Activated CD8-positive, alpha-beta memory T cell treated with anti-CD3 and anti-CD28 coated beads for 48 hours (primary cell): ENCODE results near the gene S100A9.
"Not testable (repeated sequence)": the region's sequence is repeated elsewhere in the genome, so short reads cannot be mapped to it uniquely, and the experiment has no call there.

Experiments
- DNase-seq, 3 experiments: peaks; one replicate each; pipeline ENCODE4 v3.0.0-alpha.2; 2020; ENCODE audit warnings: low read depth in 2 of 3, low spot score in 2 of 3

The S100A9 gene

DNA sequence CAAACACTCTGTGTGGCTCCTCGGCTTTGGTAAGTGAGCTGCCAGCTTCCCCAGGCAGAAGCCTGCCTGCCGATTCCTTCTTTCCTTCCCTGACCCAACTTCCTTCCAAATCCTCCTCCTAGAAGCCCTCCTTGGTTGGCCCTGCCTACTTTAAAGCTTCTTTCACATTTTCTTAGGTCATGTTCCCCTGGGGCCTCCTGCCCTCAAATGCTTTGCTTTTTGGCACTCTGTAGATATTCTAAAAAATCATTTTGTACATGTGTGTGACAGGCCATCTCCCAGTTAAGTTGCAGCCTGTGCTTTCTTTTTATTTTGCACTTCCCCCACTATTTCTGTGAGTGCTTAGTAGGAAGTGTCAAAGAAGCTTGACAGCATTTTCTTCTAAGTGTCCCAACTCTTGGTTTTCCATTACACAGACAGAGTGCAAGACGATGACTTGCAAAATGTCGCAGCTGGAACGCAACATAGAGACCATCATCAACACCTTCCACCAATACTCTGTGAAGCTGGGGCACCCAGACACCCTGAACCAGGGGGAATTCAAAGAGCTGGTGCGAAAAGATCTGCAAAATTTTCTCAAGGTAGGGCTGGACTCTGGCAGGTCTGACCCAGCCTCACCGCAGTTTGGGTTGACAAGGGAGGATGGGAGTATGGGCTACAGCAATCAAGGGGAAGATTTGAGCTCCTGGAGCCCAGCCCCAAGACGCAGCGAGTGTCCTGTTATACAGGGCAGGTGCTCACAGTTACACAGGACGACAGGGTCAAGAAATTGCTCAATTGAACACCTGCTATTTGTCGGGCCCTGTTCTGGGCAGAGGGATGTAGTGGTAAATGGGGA, at the start of gene S100A9:
Gene S100A9 (plus strand): TSS at position 2 of the 838 bp plus-strand sequence. CDS start 430 bp downstream, at position 432.
- no peak for DNase-seq

DNA sequence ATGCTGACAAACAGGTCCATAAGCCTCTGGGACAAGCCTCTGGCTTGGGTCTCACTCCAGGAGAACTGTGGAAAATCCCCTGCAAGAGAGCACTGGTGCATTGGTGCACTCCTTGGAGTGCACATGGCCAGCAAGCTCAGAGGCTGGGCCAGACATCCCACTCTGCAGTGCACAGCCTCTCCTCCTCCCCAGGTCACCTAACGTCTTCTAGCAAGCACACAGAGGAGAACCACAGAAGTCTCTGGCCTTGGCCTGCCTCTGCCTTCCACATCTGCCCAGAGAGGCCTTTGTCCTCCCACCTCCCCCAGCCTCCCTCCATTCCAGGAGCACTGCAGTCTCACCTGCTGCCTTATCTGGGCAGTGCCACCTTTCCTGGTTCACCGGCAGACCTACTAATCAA, 49.1 kb upstream of the S100A9 start:
- DNase-seq, result no peak

DNA sequence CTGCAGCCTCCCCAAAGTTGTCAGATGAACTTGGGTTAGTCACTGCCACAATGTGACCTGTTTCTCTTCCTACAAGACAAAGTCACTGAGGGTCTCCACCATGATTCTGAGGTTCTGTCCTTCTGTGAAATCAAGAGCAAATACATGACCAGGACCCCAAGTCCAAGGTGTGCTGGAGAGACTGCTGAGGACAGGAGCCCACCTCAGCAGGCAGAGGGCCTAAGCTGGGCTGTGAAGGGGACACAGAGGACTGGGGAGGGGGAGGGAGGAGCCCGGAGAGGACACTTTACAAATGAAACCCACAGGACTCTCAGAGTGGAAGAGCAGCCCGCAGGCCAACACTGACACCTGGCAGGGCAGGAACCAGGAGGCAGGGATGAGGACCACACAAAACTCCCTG, 48.2 kb upstream of the S100A9 start:
- no peak for DNase-seq

DNA sequence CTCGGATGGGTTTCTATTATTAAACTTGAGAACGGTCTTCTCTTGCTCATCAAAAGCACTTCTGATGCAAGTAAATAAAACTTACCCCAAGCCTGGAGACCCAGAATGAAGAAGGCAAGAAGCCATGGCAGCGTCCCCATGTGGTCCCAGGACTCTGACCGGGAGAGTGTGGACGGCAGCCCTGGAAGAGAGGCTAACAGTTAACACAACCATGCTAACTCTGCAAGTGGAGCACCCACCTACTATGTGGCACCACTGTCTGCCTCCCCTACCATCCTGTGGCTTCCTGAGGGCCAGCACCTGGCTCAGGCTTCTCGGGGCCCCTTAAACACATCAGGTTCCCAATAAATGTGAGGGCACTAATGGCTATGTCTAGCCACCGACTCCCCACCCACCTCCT, 47.1 kb upstream of the S100A9 start:
- DNase-seq, result no peak

DNA sequence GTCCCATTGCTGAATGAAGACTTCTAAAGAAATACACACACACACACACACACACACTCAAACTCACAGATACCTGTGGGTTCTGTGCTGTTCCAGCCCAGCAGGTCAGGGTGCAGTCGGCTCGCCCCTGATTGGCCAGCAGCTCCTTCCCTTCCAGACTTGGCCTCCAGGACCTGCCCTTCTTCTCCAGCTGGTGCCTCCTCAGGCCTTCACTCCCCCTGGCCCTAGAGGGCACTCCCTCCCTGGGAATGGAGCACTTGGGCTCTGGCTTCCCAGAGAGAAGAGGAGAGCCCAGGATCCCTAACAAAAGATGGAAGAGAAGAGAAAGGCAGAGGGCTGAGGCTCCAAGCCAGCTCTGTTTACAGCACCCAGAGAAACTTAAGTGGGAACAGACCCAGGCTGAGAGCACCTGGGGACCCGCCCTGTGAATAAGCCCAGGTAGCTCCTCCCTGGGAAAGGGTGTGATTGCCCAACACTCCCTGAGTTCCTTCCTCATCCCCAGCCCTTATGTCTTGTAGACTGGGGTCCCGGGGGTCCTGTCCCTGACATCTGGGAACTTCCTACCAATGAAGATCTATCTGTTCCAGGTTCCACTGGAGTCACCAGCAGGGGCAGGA, 45.0 kb upstream of the S100A9 start, which contains the start of gene PGLYRP3:
Gene PGLYRP3 (minus strand): TSS at position 383 of the 617 bp plus-strand sequence. CDS start 2,287 bp downstream, outside the sequence.
- no peak for DNase-seq

DNA sequence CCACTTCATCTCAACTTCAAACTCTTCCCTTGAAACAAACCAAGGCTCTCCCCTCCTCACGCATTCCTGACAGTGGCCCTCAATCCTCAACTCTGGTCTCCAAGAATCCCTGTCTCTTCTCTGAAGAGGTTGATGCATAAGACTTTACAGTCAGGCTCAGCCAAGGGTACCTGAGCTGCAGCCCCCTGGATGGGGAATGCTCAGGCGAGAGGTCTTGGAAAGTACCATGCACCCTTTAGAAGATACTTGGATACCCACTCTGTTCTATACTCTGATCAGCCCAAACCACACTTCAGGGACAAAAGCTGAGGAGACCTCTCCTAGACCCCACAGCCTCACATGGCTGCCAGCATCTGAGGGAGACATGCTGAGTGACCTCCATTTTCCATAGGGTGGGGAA, 44.4 kb upstream of the S100A9 start:
- no peak for DNase-seq

DNA sequence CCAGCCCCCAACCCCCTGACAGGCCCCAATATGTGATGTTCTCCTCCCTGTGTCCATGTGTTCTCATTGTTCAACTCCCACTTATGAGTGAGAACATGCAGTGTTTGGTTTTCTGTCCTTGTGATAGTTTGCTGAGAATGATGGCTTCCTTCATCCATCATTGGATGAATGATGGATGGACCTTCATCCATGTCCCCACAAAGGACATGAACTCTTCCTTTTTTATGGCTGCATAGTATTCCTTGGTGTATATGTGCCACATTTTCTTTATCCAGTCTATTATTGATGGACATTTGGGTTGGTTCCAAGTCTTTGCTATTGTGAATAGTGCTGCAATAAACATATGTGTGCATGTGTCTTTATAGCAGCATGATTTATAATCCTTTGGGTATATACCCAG, 43.3 kb upstream of the S100A9 start:
- not testable (repeated sequence) for DNase-seq

DNA sequence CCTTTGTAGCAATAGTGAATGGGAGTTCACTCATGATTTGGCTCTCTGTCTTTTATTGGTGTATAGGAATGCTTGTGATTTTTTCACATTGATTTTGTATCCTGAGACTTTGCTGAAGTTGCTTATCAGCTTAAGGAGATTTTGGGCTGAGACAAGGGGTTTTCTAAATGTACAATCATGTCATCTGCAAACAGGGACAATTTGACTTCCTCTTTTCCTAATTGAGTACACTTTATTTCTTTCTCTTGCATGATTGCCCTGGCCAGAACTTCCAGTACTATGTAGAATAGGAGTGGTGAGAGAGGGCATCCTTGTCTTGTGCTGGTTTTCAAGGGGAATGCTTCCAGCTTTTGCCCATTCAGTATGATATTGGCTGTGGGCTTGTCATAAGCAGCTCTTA, 41.6 kb upstream of the S100A9 start:
- not testable (repeated sequence) for DNase-seq

DNA sequence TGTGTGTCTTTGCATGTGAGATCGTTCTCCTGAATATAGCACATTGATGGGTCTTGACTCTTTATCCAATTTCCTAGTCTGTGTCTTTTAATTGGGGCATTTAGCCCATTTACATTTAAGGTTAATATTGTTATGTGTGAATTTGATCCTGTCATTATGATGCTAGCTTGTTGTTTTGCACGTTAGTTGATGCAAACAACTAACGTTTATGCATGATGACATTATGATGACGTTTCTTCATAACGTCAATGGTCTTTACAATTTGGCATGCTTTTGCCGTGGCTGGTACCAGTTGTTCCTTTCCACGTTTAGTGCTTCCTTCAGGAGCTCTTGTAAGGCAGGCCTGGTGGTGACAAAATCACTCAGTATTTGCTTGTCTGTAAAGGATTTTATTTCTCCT, 39.5 kb upstream of the S100A9 start:
- DNase-seq, result not testable (repeated sequence)

DNA sequence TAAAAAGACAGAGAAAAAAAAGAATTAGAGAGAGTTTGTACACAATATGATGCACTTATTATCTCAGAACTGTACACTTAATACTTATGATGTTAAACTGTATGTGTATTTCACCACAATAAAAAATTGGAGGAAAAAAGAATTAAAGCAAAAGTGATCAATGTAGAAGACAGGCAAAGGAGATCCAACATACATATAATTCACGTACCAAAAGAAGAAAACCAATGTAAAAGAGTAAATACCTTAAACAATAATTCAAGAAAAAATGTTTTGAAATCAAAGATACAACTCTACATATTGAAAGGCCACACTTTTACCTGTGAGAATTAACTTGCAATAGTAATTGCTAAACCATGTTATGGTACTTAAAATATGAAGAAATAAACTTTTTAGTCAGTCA, 35.1 kb upstream of the S100A9 start:
- DNase-seq, result no peak

DNA sequence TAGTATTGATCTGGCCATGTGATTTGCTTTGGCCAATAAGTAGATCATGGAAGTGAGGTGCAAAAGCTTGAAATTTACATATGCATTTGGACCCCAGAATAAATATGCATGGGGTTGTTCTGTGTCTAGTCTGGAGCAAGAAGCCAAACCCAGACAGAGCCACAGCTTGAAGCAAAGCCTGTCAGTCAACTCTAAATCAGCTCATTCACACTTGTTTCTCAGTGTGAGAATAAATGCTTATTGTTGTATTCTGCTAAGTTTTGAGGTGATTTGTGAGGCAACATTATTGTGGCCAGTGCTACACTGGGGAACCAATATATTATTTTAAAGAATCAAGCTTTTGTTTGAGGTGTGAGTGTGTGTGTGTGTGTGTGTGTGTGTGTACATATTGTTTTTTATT, 32.7 kb upstream of the S100A9 start:
- no peak for DNase-seq

DNA sequence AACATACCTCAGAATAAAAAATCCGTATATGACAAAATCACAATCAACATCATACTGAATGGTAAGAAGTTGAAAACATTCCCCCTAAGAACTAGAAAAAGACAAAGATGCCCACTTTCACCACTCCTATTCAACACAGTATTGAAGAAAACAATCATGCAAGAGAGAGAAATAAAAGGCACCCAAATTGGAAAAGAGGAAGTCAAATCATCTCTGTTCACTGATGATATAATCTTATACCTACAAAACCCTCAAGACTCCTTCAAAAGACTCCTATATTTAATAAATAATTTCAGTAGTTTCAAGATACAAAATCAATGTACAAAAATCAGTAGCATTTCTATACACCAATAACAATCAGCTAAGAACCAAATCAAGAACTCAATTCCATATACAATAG, 23.8 kb upstream of the S100A9 start:
- no peak for DNase-seq

DNA sequence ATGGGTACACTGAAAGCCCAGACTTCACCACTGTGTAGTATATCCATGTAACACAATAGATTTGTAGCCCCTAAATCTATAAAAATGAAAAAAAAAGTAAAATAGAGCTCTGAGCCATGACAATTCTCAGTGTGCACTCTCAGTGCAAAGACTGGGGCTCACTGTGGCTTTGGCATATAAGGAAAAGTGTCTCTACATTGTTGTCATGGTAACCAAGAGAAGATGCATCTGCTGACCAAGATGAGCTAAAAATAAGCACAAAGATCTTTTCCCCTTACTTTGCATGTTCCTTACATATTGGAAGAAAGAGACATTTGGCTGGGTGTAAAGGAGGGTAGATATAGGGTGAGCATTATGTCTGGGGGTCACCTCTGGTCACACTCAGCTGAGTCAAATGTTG, 21.0 kb upstream of the S100A9 start:
- DNase-seq, result no peak

DNA sequence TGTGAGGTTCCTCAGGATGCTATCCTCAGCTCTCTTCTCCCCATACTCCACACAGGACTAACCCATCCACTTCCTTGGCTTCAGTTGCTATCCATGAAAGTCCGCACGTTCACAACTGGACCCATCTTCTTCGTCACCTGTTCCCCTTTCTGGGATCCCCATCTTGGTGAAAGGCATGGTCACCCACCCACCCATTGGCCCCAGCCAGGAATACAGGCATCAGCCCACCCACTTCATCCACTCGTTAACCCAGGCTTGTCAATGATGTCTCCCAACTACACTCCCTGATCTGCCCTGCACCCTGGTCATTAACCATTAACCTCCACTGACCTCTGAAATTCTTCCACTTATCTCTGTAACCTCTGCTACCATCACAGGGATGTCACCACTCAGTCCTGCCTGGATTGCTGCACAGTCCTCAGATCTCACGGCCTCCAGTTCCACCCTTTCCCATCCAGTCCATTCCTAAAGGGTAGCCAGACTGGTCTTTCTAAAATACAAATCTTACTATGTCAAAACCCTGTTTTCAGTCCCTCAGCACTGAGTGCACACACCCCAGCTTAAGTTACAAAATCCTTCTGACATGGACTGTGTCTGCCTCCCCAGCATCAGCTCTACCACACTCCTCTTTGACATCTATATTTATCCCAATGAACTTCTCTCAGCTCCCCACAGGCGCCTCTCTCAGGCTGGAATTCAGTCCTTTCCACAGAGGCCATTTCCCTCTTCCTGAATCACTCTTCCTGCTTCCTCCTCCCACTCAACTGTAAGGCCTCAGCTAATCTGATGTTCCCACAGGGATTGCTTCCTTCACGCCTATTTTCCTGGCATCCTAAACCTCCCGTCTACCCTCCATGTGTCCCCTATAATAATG, 19.4 kb upstream of the S100A9 start:
- DNase-seq, result no peak

DNA sequence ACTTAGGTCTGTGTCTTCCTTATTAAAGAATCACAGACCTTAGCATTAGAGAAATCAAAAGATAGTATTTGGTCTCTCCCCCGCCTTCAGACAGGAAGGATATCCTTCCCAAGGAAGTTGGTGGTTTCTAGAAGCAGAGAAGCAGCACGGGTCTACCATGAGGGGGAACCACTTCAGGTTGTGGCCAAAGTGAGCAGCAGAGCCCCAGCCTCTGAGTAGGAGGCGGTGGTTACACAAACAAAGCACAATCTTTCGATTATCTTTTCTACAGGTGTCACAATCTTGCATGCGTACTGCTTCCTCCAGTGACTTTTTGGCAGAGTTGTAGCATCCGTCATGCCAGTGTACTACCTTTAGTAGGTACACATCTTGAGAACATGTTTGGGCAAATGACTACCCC, 17.9 kb upstream of the S100A9 start:
- no peak for DNase-seq

DNA sequence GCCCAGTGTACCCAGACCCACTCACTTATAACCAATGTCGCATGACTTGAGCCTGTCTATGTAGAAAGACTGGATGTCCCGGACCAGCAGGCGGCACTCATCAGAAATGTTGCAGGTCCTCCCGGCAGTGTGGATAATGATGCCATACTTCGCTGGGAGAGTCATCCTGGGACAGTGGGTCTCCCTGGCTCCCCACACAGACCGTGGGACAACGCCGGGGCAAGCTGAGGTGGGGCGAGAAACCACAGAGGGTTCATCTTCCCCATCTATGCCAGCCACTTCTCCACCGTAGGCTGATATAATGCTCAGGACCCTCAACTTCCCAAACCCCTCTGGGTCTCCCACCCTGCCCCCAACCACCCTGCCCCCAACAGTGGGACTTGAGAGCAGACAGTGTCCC, 17.3 kb upstream of the S100A9 start:
- DNase-seq, result no peak

DNA sequence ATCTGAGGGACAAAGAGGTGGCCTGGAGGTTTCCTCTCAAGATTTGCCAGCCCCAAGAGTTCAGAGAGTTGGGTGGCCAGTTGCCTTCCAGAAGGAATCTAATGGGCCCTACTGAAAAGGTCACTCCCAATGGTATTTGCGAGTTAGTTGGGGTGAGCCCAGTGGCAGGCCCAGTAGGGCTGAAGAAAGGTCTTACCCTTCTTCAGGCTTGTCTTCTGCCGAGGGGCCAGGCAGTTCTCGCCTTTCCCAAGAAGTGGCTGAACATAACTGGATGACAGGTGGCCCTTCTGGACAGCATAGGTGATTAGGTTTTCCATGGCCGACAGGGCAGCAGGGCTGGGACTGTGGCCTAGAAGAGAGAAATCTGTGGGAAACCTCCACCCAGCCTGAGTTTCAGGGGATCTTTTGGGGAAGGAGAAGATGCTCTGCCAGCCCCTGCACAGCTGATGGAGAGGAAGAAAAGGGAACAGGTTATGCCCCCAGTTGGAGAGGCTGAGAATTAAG, 16.2 kb upstream of the S100A9 start:
- DNase-seq, result no peak

DNA sequence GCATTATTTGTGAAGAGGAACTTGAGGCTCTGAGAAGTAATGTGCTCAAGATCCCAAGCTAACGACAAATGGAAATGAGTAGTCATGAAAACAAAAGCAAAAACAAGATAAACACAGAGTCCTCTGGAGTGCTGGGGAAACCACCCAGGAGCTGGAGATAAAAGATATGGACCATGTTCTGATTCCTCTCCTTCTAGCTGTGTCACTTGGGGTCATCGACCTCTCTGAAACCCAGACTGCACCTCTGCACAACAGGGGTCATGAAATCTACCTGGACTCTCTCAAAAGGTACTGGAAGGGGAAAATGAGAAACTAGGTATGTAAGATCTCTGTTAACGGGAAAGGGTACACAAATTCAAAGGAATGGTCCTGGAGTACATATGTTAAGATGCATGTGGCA, 15.5 kb upstream of the S100A9 start:
- DNase-seq, result no peak

DNA sequence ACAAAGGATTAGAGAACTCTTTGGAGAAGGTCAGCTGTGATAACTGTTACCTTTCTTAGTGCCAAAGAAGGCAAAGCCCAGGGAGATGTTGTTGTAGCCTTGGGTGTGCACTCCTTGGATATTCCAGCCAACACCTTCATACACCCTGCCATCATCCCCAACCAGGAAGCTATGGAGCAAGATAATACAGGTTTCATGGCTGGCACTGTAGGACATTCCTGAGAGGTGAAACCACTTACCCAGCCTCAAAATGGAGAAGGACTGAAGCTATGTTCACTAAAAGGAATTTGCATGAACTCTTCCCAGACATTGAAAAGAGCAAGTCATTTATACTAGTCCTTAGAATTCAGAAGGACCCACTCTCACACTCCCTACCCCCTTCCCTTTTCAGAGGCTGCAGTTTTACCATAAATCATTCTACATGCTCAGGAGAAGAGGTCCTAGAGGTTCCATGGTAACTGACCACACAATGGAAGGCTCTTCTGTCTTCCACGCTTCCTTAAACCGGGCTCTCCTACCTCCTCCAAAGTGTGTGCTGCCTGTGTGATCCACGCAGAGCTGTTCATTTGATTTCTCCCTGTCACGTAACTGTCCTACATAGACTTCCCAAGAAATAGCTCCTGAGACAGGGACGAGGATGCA, 14.5 kb upstream of the S100A9 start:
- DNase-seq, result no peak

DNA sequence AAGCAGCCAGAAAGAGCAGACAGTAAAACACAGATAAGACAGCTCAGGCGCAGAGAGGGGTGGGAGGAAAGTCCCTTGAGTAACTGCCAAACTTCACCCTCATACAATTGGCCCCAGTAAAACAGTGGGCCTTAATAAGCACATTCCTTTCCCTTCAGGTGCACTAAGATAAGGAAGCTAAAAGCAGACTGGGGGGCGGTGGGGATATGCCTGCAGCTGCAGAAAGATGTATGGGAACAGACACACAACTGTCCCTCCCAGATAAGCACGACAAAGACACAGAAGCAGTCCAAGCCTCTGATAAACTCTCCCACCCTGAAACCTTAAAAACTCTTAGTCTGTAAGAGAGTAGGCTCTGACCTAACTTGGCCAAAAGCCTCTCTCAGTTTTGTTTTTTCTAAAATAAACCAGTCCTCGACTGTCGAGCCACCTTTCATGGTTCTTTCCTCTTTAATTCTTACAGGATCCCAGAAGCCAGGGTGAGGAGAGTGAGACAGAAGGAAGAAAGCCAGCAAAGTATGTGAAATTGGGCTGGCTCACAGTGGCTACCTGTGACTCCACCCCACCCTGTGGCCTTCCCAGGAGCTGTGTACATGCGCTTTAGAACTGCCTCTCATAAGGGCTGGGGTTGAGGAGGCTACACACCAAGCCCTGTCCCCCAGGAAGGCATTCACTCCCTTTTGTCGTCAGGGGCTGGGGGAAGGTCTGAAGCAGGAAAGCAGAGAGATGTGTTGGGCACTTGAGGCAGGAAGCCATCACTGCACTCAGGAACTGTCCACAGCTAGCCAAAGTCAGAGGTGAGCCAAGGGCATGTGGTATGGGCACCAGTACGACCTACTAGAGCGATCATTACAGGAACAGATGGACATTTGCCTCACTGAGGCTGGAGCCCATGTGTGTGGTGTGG, 13.6 kb upstream of the S100A9 start:
- DNase-seq, result no peak
